Kidney epithelial cell (primary cell): ENCODE results near the gene LILRB5. TPM values are rescaled to one million over a fixed set of nuclear protein-coding genes. Genes with fewer than 3 reads are reported as not detected.
"Not testable (repeated sequence)": the region's sequence is repeated elsewhere in the genome, so short reads cannot be mapped to it uniquely, and the experiment has no call there.

Experiments
- DNase-seq: peaks from one replicate; pipeline ENCODE4 v3.0.0-alpha.2; 2010; ENCODE audit warnings: low read depth
- H3K27me3 ChIP-seq: 2 replicates; pipeline ENCODE4 v1.6.0; 2011; ENCODE audit warnings: low read length; ENCODE audit not compliant: control insufficient read depth, insufficient read depth
- H3K36me3 ChIP-seq: 2 replicates; pipeline ENCODE4 v1.5.1; 2011; ENCODE audit warnings: low read length; ENCODE audit not compliant: control insufficient read depth, insufficient read depth
- H3K4me3 ChIP-seq: 2 replicates; pipeline ENCODE4 v1.5.1; 2011; ENCODE audit warnings: low read depth, mild to moderate bottlenecking, control low read depth, low read length
- CTCF ChIP-seq: IDR thresholded peaks from 2 replicates; pipeline ENCODE4 v1.5.1; 2011; ENCODE audit warnings: mild to moderate bottlenecking, moderate library complexity, low read length, control low read depth, inconsistent platforms; ENCODE audit not compliant: insufficient read depth, poor library complexity, severe bottlenecking
- total RNA-seq: library from RNA; depleted of rRNA; stranded (reverse); fragments of >200 nt; gene quantifications from 2 replicates; pipeline ENCODE4 v1.2.3, GENCODE V29; 2015

Gene LILRB5
- total RNA-seq, 1 donor from 2014 or later = 0.04 TPM

- not testable (repeated sequence) for H3K36me3 ChIP-seq, H3K4me3 ChIP-seq, DNase-seq
- peaks cover 15% of the 10 kb centered on the region for H3K27me3 ChIP-seq
Measured at GRCh38 chr19:54221947-54222346, 35.1 kb downstream of the LILRB5 start.

GRCh38 chr19:54219702-54220101 is 37.4 kb downstream of the LILRB5 start:
- peaks cover 15% of the 10 kb centered on the region for H3K27me3 ChIP-seq
- H3K36me3 ChIP-seq, DNase-seq, H3K4me3 ChIP-seq: not testable (repeated sequence)

- TF ChIP-seq CTCF = no peak
Measured at GRCh38 chr19:54218960-54219661, 38.0 kb downstream of the LILRB5 start.

GRCh38 chr19:54218259-54218658 is 38.8 kb downstream of the LILRB5 start:
- H3K4me3 ChIP-seq = no peak overlapping the region
- no peak for DNase-seq
- H3K36me3 ChIP-seq = no peaks in the 10 kb centered on the region
- TF ChIP-seq CTCF = no peak
- H3K27me3 ChIP-seq = peaks cover 12% of the 10 kb centered on the region

More at GRCh38 chr19:54218960-54219661, 38.0 kb downstream of the LILRB5 start:
- DNase-seq = no peak
- H3K36me3 ChIP-seq = no peaks in the 10 kb centered on the region
- peaks cover 14% of the 10 kb centered on the region for H3K27me3 ChIP-seq
- no peak overlapping the region for H3K4me3 ChIP-seq

- H3K27me3 ChIP-seq, H3K4me3 ChIP-seq, DNase-seq, H3K36me3 ChIP-seq: not testable (repeated sequence)
Measured at GRCh38 chr19:54217517-54218247, 39.4 kb downstream of the LILRB5 start.

GRCh38 chr19:54216869-54217268 is 40.2 kb downstream of the LILRB5 start:
- H3K36me3 ChIP-seq = no peaks in the 10 kb centered on the region
- H3K27me3 ChIP-seq = peaks cover 2% of the 10 kb centered on the region
- no peak for TF ChIP-seq CTCF
- no peak overlapping the region for H3K4me3 ChIP-seq
- DNase-seq = no peak

GRCh38 chr19:54214734-54215133 is 42.3 kb downstream of the LILRB5 start:
- DNase-seq, H3K36me3 ChIP-seq, H3K4me3 ChIP-seq: not testable (repeated sequence)

GRCh38 chr19:54214217-54214616 is 42.9 kb downstream of the LILRB5 start:
- not testable (repeated sequence) for DNase-seq, H3K36me3 ChIP-seq, H3K27me3 ChIP-seq, H3K4me3 ChIP-seq

More at GRCh38 chr19:54214734-54215133, 42.3 kb downstream of the LILRB5 start:
- not testable (repeated sequence) for H3K27me3 ChIP-seq
